Endothelial cell of umbilical vein (primary cell): ENCODE data around the gene AFDN. TPM values are rescaled to one million over a fixed set of nuclear protein-coding genes. Genes with fewer than 3 reads are reported as not detected.

Experiments
- BruUV-seq: library from RNA; stranded (reverse); fragments of 400-500 nt; replicated peaks from 2 replicates; lab custom pipeline; 2021; lab: Mats Ljungman, UMichigan
- CTCF ChIA-PET: fragments of 300-600, 350-600 bp; sonication (Branson Sonifier 250); formaldehyde crosslinking; loops from one replicate; lab custom pipeline; 2021; ENCODE audit warnings: antibody characterized with exemption, inconsistent platforms; lab: Charles Lee
- POLR2A ChIA-PET: fragments of 300-600, 350-600 bp; sonication (Branson Sonifier 250); formaldehyde crosslinking; loops from one replicate; lab custom pipeline; 2021; ENCODE audit warnings: antibody characterized with exemption, inconsistent platforms; lab: Charles Lee
- DNase-seq: peaks from one replicate; pipeline ENCODE4 v3.0.0-alpha.2; 2011; ENCODE audit warnings: low read depth, low spot score
- FAIRE-seq: peaks from 2 replicates; lab custom pipeline; 2011; peaks lifted over from hg19 to GRCh38; lab: Jason Lieb, UNC
- H2AFZ ChIP-seq: 2 replicates; pipeline ENCODE4 v1.6.0; 2012; ENCODE audit warnings: low read depth, low read length, control low read depth, inconsistent platforms
- H3K27ac ChIP-seq: 2 replicates; pipeline ENCODE4 v1.5.1; 2011; ENCODE audit warnings: low read depth, mild to moderate bottlenecking, control low read depth, low read length, moderate library complexity; ENCODE audit not compliant: insufficient read depth
- H3K27me3 ChIP-seq, 2 experiments: 2 replicates each; pipeline versions ENCODE4 v1.6.0 to v1.6.1; 2011; ENCODE audit warnings: low read length in 2 of 2, mixed read lengths in 1 of 2; ENCODE audit not compliant: control insufficient read depth in 2 of 2, insufficient read depth in 2 of 2
- H3K36me3 ChIP-seq, 2 experiments: 2 replicates in 1 of 2; 3 replicates in 1 of 2; pipeline ENCODE4 v1.5.1; 2011; ENCODE audit warnings: low read length in 2 of 2, mild to moderate bottlenecking in 1 of 2, moderate library complexity in 1 of 2; ENCODE audit not compliant: control insufficient read depth in 2 of 2, insufficient read depth in 2 of 2; ENCODE audit errors: extremely low read depth in 1 of 2
- H3K4me1 ChIP-seq: 3 replicates; pipeline ENCODE4 v1.5.1; 2011; ENCODE audit warnings: mild to moderate bottlenecking, low read length; ENCODE audit not compliant: control insufficient read depth, insufficient read depth; ENCODE audit errors: extremely low read depth
- H3K4me2 ChIP-seq: 2 replicates; pipeline ENCODE4 v1.6.1; 2011; ENCODE audit warnings: low read length, control low read depth, mixed read lengths; ENCODE audit not compliant: insufficient read depth
- H3K4me3 ChIP-seq, 3 experiments: fragments of 200-600 bp in 1 of 3; sonication (generic), shearing (Covaris generic) in 1 of 3; replicated peaks in 1 of 3; 2 replicates each; pipeline ENCODE4 v1.5.1; 2011 to 2016; ENCODE audit warnings: control low read depth in 3 of 3, low read length in 3 of 3, mild to moderate bottlenecking in 2 of 3, inconsistent platforms in 1 of 3, low read depth in 1 of 3, moderate library complexity in 1 of 3; ENCODE audit not compliant: insufficient read depth in 1 of 3
- H3K79me2 ChIP-seq: 2 replicates; pipeline ENCODE4 v1.6.0; 2012; ENCODE audit warnings: low read length, inconsistent platforms; ENCODE audit not compliant: control insufficient read depth, insufficient read depth
- H3K9ac ChIP-seq: replicated peaks from 2 replicates; pipeline ENCODE3; 2011; ENCODE audit warnings: low read length, control low read depth; ENCODE audit not compliant: insufficient read depth; ENCODE audit errors: extremely low read depth
- H3K9me1 ChIP-seq: replicated peaks from 3 replicates; pipeline ENCODE4 v1.6.0; 2011; ENCODE audit warnings: mild to moderate bottlenecking, low read length; ENCODE audit not compliant: control insufficient read depth, insufficient read depth; ENCODE audit errors: extremely low read depth
- H3K9me3 ChIP-seq: replicated peaks from 2 replicates; pipeline ENCODE4 v1.5.1; 2012; ENCODE audit warnings: low read length, inconsistent platforms; ENCODE audit not compliant: control insufficient read depth, insufficient read depth
- H4K20me1 ChIP-seq: replicated peaks from 2 replicates; pipeline ENCODE3; 2011; ENCODE audit warnings: mild to moderate bottlenecking, low read length; ENCODE audit not compliant: control insufficient read depth, insufficient read depth; ENCODE audit errors: extremely low read depth
- GATA2 ChIP-seq: IDR thresholded peaks from 2 replicates; pipeline ENCODE4 v1.7.0; 2011; ENCODE audit warnings: low read depth, mild to moderate bottlenecking, moderate library complexity, mixed read lengths, low read length; ENCODE audit not compliant: insufficient read length, insufficient read depth
- JUN ChIP-seq: IDR thresholded peaks from 2 replicates; pipeline ENCODE4 v1.6.1; 2011; ENCODE audit warnings: borderline replicate concordance, low read depth; ENCODE audit not compliant: insufficient read length, insufficient read depth
- MAX ChIP-seq: IDR thresholded peaks from 2 replicates; pipeline ENCODE4 v1.6.1; 2011; ENCODE audit not compliant: insufficient read depth, insufficient read length
- MYC ChIP-seq: IDR thresholded peaks from one replicate; pipeline ENCODE4 v1.6.1; 2011; ENCODE audit warnings: mild to moderate bottlenecking, low read depth, low read length
- POLR2A ChIP-seq: IDR thresholded peaks from 2 replicates; pipeline ENCODE4 v1.6.1; 2012; ENCODE audit warnings: low read depth, mild to moderate bottlenecking, control low read depth, low read length
- POLR2AphosphoS5 ChIP-seq: IDR thresholded peaks from 2 replicates; pipeline ENCODE4 v1.6.1; 2012; ENCODE audit warnings: low read depth, mild to moderate bottlenecking, control low read depth, low read length, moderate library complexity; ENCODE audit not compliant: insufficient read depth
- dilution Hi-C: fragments of 300-500 bp; cut with MboI; formaldehyde crosslinking; loops from one replicate; pipeline ENCODE4 v1.15.0; 2019; ENCODE audit warnings: low sequenced_read_pairs; ENCODE audit not compliant: extremely low pct_ligation_motif_present
- intact Hi-C: fragments of 100-400 bp; cut with micrococcal nuclease; formaldehyde crosslinking; loops from one replicate; pipeline ENCODE4 v1.10.0; 2022
- polyA plus RNA-seq, 4 experiments: library from polyadenylated mRNA; depleted of rRNA in 3 of 4; stranded (reverse) in 3 of 4; unstranded in 1 of 4; fragments of >200 nt; gene quantifications; 2 replicates each; pipeline versions ENCODE4 v1.2.1 to v1.2.3, GENCODE V29; 2011 to 2012; ENCODE audit warnings: missing spikeins in 1 of 4
- total RNA-seq: library from RNA; stranded (reverse); gene quantifications from 2 replicates; pipeline ENCODE4 v1.2.3, GENCODE V29; 2021
- TF ChIP-seq, protein P1 (sequence below), 2 donors: IDR thresholded peaks; 1 replicate in 1 of 2; 2 replicates in 1 of 2; pipeline ENCODE4 v1.5.1; 2011; ENCODE audit warnings: low read length in 2 of 2, mild to moderate bottlenecking in 2 of 2, moderate library complexity in 2 of 2, control low read depth in 1 of 2, inconsistent platforms in 1 of 2, low read depth in 1 of 2; ENCODE audit not compliant: insufficient read depth in 1 of 2; ENCODE audit errors: extremely low read depth in 1 of 2

Gene AFDN
- total and polyA plus RNA-seq, 2 donors (not counting 3 experiments of a cell fraction or from before 2014, with no cell fraction given): 31.0 to 134 TPM

GRCh38 chr6:167946007-167946406 is 119.3 kb downstream of the AFDN start:
- Histone ChIP-seq H3K4me3 (no peak overlapping the region), H3K79me2 (no peaks in the 10 kb centered on the region), H3K4me2 (no peak overlapping the region), H3K9ac (no peak overlapping the region), H3K9me1 (no peaks in the 10 kb centered on the region), H3K4me1 (no peaks in the 10 kb centered on the region), H3K27me3 (no peaks in the 10 kb centered on the region), H3K27ac (no peak overlapping the region), H2AFZ (no peak overlapping the region), H3K9me3 (no peaks in the 10 kb centered on the region), H4K20me1 (no peaks in the 10 kb centered on the region), H3K36me3 (peaks cover 22 to 25% of the 10 kb centered on the region in 2 experiments)
- dilution Hi-C loops: no loop called here
- TF ChIP-seq POLR2AphosphoS5 (no peak), GATA2 (no peak), JUN (no peak), MYC (no peak), POLR2A (no peak), MAX (no peak)
- TF ChIP-seq, protein P1, sequence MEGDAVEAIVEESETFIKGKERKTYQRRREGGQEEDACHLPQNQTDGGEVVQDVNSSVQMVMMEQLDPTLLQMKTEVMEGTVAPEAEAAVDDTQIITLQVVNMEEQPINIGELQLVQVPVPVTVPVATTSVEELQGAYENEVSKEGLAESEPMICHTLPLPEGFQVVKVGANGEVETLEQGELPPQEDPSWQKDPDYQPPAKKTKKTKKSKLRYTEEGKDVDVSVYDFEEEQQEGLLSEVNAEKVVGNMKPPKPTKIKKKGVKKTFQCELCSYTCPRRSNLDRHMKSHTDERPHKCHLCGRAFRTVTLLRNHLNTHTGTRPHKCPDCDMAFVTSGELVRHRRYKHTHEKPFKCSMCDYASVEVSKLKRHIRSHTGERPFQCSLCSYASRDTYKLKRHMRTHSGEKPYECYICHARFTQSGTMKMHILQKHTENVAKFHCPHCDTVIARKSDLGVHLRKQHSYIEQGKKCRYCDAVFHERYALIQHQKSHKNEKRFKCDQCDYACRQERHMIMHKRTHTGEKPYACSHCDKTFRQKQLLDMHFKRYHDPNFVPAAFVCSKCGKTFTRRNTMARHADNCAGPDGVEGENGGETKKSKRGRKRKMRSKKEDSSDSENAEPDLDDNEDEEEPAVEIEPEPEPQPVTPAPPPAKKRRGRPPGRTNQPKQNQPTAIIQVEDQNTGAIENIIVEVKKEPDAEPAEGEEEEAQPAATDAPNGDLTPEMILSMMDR (IDR thresholded peaks at IDR 0.05; ENCODE audit: extremely low read depth in 1 of 2, insufficient read depth in 1 of 2, low read depth in 1 of 2, low read length in 2 of 2): no peak
- intact Hi-C loops: no loop called here
- ChIA-PET CTCF (interaction anchor here (1.0 kb wide), 1 partner anchor 16 kb away, joined by 3 read pairs; no protein-coding TSS in a partner anchor), POLR2A (interaction anchor here (0.6 kb wide), 1 partner anchor 35 kb away, joined by 3 read pairs; no protein-coding TSS in a partner anchor)
- DNase-seq (no peak), FAIRE-seq (no peak)
- no TSS peak for BruUV-seq
